HFFc6 (cell line): ENCODE results near the gene SLC25A12. TPM values are rescaled to one million over a fixed set of nuclear protein-coding genes. Genes with fewer than 3 reads are reported as not detected.
A peak's percentile ranks its signal among the peaks of the same experiment; 100 is the strongest.

Experiments used
- DNase-seq: peaks from one replicate; pipeline ENCODE4 v3.0.0-alpha.2; 2018
- H3K27ac Mint-ChIP-seq: 2 replicates; pipeline ENCODE4 v1.8.0; 2020; ENCODE audit warnings: mild to moderate bottlenecking, mixed read lengths
- H3K27me3 Mint-ChIP-seq: 2 replicates; pipeline ENCODE4 v1.8.0; 2021; ENCODE audit warnings: mild to moderate bottlenecking, moderate library complexity, mixed read lengths; ENCODE audit not compliant: insufficient read depth
- H3K36me3 Mint-ChIP-seq: 2 replicates; pipeline ENCODE4 v1.8.0; 2021; ENCODE audit warnings: low read depth, mixed read lengths
- H3K4me1 Mint-ChIP-seq: 2 replicates; pipeline ENCODE4 v1.8.0; 2020; ENCODE audit warnings: low read depth, mixed read lengths
- H3K4me3 Mint-ChIP-seq: 2 replicates; pipeline ENCODE4 v1.8.0; 2020; ENCODE audit warnings: mild to moderate bottlenecking, moderate library complexity, mixed read lengths
- H3K9me3 Mint-ChIP-seq: 2 replicates; pipeline ENCODE4 v1.8.0; 2020; ENCODE audit warnings: mild to moderate bottlenecking, mixed read lengths
- CTCF ChIP-seq: fragments of 200-600 bp; sonication (generic); IDR thresholded peaks from 2 replicates; pipeline ENCODE4 v1.5.0; 2021; ENCODE audit warnings: antibody characterized with exemption, mild to moderate bottlenecking
- total RNA-seq, 6 experiments: library from RNA; stranded (reverse); fragmentation: NEBNext Ultra II Directional; extraction: Animal tissue kit (Norgen Biotek cat#: 25700); gene quantifications; 2 replicates in 1 of 6; 3 replicates in 5 of 6; pipeline ENCODE4 v1.2.3, GENCODE V29; 2021

Gene SLC25A12
- total RNA-seq, 6 experiments from 2014 or later: 16.8 to 20.9 (median 19.4) TPM

- H3K9me3 Mint-ChIP-seq: peaks cover 34% of the 10 kb centered on the region
- H3K36me3 Mint-ChIP-seq: peaks cover 69% of the 10 kb centered on the region
- no peak for TF ChIP-seq CTCF
- no peak overlapping the region for H3K27ac Mint-ChIP-seq
- H3K4me3 Mint-ChIP-seq: no peak overlapping the region
- no peaks in the 10 kb centered on the region for H3K4me1 Mint-ChIP-seq
- DNase-seq: no peak
- no peaks in the 10 kb centered on the region; the same call in 1 of the 2 replicates for H3K27me3 Mint-ChIP-seq
These were observed 64.0 kb downstream of the SLC25A12 start for GRCh38 chr2:171830039-171830438.

GRCh38 chr2:171824086-171824485 lies 70.0 kb downstream of the SLC25A12 start:
- H3K9me3 Mint-ChIP-seq: no peaks in the 10 kb centered on the region
- TF ChIP-seq CTCF: no peak
- H3K36me3 Mint-ChIP-seq: peaks cover 16% of the 10 kb centered on the region
- H3K4me3 Mint-ChIP-seq: no peak overlapping the region
- H3K27me3 Mint-ChIP-seq: no peaks in the 10 kb centered on the region
- peaks cover 22% of the 10 kb centered on the region for H3K4me1 Mint-ChIP-seq
- DNase-seq: peak; percentile 33
- peak overlapping the region; percentile 37 for H3K27ac Mint-ChIP-seq

DNA sequence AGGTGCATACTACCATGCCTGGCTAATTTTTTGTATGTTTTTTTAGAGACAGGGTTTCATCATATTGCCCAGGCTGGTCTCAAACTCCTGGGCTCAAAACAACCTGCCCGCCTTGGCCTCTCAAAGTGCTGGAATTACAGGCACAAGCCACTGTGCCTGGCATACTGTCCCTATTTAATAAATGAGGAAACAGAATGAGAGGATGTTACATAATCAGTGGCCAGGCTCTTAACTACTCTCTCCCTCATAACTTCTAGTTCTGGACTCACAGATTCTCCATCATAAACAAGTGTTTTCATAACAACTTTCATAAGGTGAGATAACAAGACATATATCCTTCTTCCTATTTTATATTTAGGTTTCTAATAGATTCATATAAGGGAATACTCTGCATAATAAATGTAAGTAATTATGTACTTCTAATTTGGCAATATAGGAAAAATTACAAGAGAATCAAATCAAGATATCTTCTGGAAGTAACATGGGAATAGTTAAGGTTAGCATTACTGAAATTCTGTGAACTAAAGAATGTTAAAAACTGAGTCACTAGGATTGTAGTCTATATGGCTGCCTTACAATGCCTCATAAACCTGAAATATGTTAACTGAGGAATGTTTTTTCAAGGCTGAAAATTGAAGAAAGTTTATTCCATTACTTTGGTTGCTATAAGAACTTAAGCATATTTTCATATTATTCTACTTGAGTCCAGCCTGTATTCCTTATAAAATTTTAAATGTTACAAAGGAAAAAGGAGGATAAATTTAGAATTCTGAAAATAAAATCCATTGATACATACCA lies 71.3 kb downstream of the SLC25A12 start:
- H3K4me1 Mint-ChIP-seq: peaks cover 22% of the 10 kb centered on the region
- H3K27ac Mint-ChIP-seq: peak overlapping the region; percentile 47
- H3K27me3 Mint-ChIP-seq: 0 out of 2 replicates have a peak, but pooled peaks cover 4% of the 10 kb centered on the region
- H3K36me3 Mint-ChIP-seq: peaks cover 4% of the 10 kb centered on the region
- TF ChIP-seq CTCF: no peak
- peak; percentile 21 for DNase-seq
- H3K4me3 Mint-ChIP-seq: no peak overlapping the region
- H3K9me3 Mint-ChIP-seq: no peaks in the 10 kb centered on the region

DNA sequence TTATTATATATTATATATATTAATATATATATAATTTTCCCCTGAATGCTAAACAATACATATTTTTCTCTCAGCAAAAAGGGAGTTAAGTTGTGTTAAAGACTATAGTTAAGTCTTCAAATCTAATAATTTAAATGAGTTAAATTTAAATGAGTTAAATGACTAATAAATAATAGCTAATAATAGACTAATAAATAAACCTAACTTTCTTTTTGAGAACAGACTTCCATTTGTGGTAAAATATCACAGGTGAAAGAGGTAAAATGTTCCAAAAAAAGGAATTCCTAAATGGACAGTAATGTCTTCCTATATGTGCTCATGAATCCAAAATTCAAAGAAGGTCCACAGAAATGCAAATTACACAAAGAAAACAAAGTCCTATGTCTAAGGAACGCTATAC lies 74.6 kb downstream of the SLC25A12 start:
- Mint-ChIP-seq H3K27me3 (0 out of 2 replicates have a peak, but pooled peaks cover 4% of the 10 kb centered on the region), H3K9me3 (no peaks in the 10 kb centered on the region), H3K36me3 (no peaks in the 10 kb centered on the region), H3K4me1 (peaks cover 22% of the 10 kb centered on the region), H3K27ac (no peak overlapping the region), H3K4me3 (no peak overlapping the region)
- DNase-seq: no peak
- no peak for TF ChIP-seq CTCF

DNA sequence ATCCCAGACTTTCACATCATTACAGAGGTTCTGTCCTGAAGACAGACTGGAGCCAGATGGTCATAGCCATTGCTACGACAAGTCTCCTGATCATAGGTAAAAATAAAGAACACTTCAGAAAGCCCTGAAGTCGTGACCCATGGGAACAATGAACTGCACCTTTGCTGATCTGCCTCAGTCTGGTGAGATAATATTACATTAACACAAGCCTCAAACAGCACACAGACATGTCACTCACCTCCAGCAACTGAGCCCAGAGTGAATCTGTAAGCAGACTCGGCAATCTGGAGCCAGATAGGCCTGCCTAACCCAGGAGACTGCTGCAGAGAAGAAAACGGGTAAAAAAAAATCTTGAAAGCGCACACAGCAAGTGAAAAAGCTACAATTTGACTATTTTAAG lies 79.2 kb downstream of the SLC25A12 start:
- Mint-ChIP-seq H3K27ac (no peak overlapping the region), H3K9me3 (no peaks in the 10 kb centered on the region), H3K27me3 (0 out of 2 replicates have a peak, but pooled peaks cover 4% of the 10 kb centered on the region), H3K4me1 (peaks cover 11% of the 10 kb centered on the region), H3K4me3 (no peak overlapping the region), H3K36me3 (no peaks in the 10 kb centered on the region)
- no peak for TF ChIP-seq CTCF
- DNase-seq: no peak
